Activated B cell treated with CpG ODN at 0.5 μM for 24 hours (primary cell): ENCODE measurements around the gene MTMR3. TPM values are rescaled to one million over a fixed set of nuclear protein-coding genes. Genes with fewer than 3 reads are reported as not detected.

Experiments used
- ATAC-seq: fragments of 200-7000 bp; cut with Tn5 transposase; one replicate; pipeline ENCODE4 v1.10.0; 2021; ENCODE audit warnings: low read depth, mild to moderate bottlenecking, moderate library complexity
- CTCF ChIA-PET: fragments of 350-600 bp; sonication (Branson Sonifier 250); formaldehyde crosslinking; loops from one replicate; lab custom pipeline; 2021; ENCODE audit warnings: antibody characterized with exemption; lab: Charles Lee
- POLR2A ChIA-PET: fragments of 350-600 bp; sonication (Branson Sonifier 250); formaldehyde crosslinking; loops from one replicate; lab custom pipeline; 2021; ENCODE audit warnings: antibody characterized with exemption; lab: Charles Lee
- DNase-seq: peaks from one replicate; pipeline ENCODE4 v3.0.0; 2022
- H3K27ac Mint-ChIP-seq: one replicate; pipeline ENCODE4 v1.8.0; 2020; ENCODE audit warnings: mixed read lengths
- H3K27me3 Mint-ChIP-seq: one replicate; pipeline ENCODE4 v1.8.0; 2021; ENCODE audit warnings: mixed read lengths
- H3K36me3 Mint-ChIP-seq: one replicate; pipeline ENCODE4 v1.8.0; 2021; ENCODE audit warnings: low read depth, mixed read lengths
- H3K4me1 Mint-ChIP-seq: one replicate; pipeline ENCODE4 v1.8.0; 2021; ENCODE audit warnings: mixed read lengths
- H3K4me3 Mint-ChIP-seq: one replicate; pipeline ENCODE4 v1.8.0; 2020; ENCODE audit warnings: mild to moderate bottlenecking, mixed read lengths
- H3K9me3 Mint-ChIP-seq: one replicate; pipeline ENCODE4 v1.8.0; 2020; ENCODE audit warnings: mixed read lengths
- intact Hi-C: fragments of 100-400 bp; cut with micrococcal nuclease; formaldehyde crosslinking; loops from one replicate; pipeline ENCODE4 v1.15.1; 2024
- total RNA-seq: library from RNA; stranded (reverse); gene quantifications from 2 replicates; pipeline ENCODE4 v1.2.3, GENCODE V29; 2022
- TF ChIP-seq, protein P1 (sequence below): fragments of 200-600 bp; IDR thresholded peaks from one replicate; pipeline ENCODE4 v1.8.0; 2022; ENCODE audit warnings: antibody characterized with exemption, mild to moderate bottlenecking

MTMR3 gene
- total RNA-seq, 1 donor from 2014 or later: 36.6 TPM

DNA sequence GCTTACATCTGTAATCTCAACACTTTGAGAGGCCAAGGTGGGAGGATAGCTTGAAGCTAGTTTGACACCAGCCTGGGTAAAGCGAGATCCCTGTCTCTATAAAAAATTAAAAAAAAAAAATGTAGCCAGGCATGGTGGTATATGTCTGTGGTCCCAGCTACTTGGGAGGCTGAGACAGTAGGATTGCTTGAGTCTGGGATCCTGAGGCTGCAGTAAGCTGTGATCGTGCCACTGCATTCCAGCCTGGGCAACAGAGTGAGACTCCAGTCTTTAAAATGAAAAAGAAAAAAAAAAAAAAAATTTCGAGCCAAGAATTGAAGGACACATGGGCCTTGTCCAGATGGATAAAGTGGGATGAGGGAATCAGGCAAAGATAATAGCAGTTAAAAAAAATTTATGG, 62.5 kb downstream of the MTMR3 start:
- TF ChIP-seq, protein P1, sequence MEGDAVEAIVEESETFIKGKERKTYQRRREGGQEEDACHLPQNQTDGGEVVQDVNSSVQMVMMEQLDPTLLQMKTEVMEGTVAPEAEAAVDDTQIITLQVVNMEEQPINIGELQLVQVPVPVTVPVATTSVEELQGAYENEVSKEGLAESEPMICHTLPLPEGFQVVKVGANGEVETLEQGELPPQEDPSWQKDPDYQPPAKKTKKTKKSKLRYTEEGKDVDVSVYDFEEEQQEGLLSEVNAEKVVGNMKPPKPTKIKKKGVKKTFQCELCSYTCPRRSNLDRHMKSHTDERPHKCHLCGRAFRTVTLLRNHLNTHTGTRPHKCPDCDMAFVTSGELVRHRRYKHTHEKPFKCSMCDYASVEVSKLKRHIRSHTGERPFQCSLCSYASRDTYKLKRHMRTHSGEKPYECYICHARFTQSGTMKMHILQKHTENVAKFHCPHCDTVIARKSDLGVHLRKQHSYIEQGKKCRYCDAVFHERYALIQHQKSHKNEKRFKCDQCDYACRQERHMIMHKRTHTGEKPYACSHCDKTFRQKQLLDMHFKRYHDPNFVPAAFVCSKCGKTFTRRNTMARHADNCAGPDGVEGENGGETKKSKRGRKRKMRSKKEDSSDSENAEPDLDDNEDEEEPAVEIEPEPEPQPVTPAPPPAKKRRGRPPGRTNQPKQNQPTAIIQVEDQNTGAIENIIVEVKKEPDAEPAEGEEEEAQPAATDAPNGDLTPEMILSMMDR: no peak
- H3K27ac Mint-ChIP-seq: no peak overlapping the region
- CTCF ChIA-PET: no interaction called here
- H3K9me3 Mint-ChIP-seq: peaks cover 9% of the 10 kb centered on the region
- ATAC-seq (no peak), DNase-seq (no peak)
- peaks cover 12% of the 10 kb centered on the region for H3K36me3 Mint-ChIP-seq
- no peak overlapping the region for H3K4me3 Mint-ChIP-seq
- peaks cover 41% of the 10 kb centered on the region for H3K4me1 Mint-ChIP-seq
- H3K27me3 Mint-ChIP-seq: no peaks in the 10 kb centered on the region
- POLR2A ChIA-PET: no interaction called here
- intact Hi-C loops: no loop called here

DNA sequence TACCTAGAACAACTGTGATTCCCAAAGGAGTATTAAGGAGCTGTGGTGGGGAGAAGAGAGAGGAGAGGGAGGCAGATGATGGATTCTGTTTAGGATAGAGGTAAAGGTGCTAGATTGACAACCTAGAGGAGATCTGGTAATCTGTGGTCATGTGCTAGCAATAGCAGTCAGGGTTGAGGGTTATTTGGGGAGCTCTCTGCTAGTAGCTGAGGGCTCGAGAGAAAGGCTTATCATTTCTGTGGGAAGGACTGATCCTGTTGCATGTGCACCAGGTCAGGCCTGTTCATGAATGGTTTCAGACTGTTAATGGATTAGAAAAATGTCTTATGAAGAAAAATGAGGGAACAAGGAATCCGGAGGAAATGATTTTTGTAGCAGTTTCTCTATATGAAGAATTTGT, 63.2 kb downstream of the MTMR3 start:
- TF ChIP-seq, protein P1: no peak

DNA sequence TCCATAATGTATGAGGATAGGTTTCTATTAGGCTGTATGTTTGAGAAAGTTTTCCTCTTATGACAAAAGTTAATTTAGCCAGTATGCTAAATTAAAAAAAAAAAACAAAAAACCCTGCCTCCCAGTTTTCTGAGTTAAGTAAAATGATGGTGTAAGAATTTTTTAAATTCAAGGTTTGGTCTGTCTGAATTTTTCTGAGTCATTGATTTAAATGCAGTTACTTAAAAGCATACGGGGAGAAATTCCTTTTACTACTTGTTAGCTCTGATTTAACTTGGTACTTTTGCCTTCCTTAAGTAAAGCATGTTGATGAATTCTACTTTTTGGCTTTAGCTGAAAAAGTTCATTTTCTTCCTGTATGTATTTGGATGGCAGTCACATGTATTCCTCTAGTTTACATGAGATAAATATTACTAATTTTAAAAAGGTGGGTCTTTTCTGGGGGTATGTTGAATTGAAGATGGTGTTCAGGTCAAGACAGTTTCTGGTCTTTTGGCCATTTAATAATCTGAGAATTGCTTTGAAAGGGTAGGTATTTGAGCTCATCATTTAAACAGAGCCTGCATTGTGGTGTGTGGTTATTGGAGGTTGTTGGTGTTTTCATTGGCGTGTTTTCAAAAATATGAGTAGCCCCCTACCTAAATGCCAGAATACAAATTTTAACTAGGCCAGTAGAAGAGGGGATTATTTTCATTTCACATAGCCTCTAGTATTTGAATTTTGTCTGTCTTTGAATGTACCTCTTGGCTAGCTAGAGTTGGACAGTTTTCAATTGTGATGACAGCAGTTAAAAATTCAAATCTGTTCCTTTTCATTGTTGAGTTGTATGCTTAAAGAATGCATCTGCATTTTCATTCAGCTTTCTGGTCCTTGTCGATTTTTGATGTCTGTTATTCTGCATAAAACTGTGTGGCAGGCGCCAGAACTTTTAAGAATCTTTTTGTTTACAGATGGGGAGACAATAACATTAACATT, 64.7 kb downstream of the MTMR3 start:
- peaks cover 45% of the 10 kb centered on the region for H3K4me1 Mint-ChIP-seq
- peaks cover 1% of the 10 kb centered on the region for H3K36me3 Mint-ChIP-seq
- no peak overlapping the region for H3K27ac Mint-ChIP-seq
- no peaks in the 10 kb centered on the region for H3K27me3 Mint-ChIP-seq
- TF ChIP-seq, protein P1: no peak
- DNase-seq: no peak
- POLR2A ChIA-PET: no interaction called here
- intact Hi-C loops: no loop called here
- H3K9me3 Mint-ChIP-seq: no peaks in the 10 kb centered on the region
- H3K4me3 Mint-ChIP-seq: no peak overlapping the region
- CTCF ChIA-PET: no interaction called here
- ATAC-seq: no peak

More for the DNA sequence above, 63.2 kb downstream of the MTMR3 start:
- intact Hi-C loops: no loop called here
- POLR2A ChIA-PET: no interaction called here
- ATAC-seq (no peak), DNase-seq (no peak)
- CTCF ChIA-PET: no interaction called here
- H3K4me1 Mint-ChIP-seq: peaks cover 39% of the 10 kb centered on the region
- H3K9me3 Mint-ChIP-seq: peaks cover 6% of the 10 kb centered on the region
- H3K27ac Mint-ChIP-seq: no peak overlapping the region
- peaks cover 9% of the 10 kb centered on the region for H3K36me3 Mint-ChIP-seq
- H3K4me3 Mint-ChIP-seq: no peak overlapping the region
- no peaks in the 10 kb centered on the region for H3K27me3 Mint-ChIP-seq

DNA sequence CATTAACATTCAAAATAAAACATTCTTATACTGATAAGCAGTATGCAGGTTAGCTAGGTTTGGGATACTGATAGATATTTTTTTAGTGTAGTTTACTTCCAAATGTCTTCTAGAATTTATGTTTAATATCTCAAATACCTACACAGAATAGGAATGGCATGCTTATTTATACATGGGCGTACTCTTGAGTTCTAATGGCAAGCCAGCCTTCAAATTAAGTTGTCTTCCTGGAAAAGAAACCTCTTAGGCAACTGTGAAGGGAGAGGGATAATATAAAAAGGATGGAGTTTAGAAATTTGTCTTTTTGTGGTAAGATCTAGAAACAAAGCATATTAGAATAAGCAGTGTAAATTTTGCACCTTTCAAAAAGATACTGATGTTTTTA, 65.4 kb downstream of the MTMR3 start:
- POLR2A ChIA-PET: no interaction called here
- H3K36me3 Mint-ChIP-seq: no peaks in the 10 kb centered on the region
- ATAC-seq: no peak
- peaks cover 44% of the 10 kb centered on the region for H3K4me1 Mint-ChIP-seq
- intact Hi-C loops: no loop called here
- CTCF ChIA-PET: no interaction called here
- H3K4me3 Mint-ChIP-seq: no peak overlapping the region
- TF ChIP-seq, protein P1: no peak
- H3K27me3 Mint-ChIP-seq: no peaks in the 10 kb centered on the region
- H3K27ac Mint-ChIP-seq: no peak overlapping the region
- DNase-seq: no peak
- no peaks in the 10 kb centered on the region for H3K9me3 Mint-ChIP-seq

DNA sequence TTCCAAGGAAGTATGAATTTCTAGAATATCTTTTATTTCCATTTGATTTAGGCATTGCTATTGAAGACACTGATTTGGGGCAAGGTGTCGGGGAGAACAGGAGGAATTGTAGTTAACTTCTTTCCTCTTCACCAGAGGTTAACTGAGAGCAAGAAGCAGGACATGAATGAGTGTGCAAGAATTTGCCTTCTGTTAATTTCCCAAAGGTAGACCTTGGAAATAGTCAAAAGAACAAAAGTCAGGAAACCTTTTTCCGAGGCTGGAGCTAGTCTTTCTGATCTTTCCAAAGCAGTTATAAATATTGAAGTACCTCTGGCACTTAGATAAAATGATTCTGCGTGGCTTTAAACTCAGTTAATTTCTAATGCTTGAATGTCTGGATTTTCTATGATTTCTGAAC, 66.9 kb downstream of the MTMR3 start:
- DNase-seq (no peak), ATAC-seq (no peak)
- no peak overlapping the region for H3K27ac Mint-ChIP-seq
- intact Hi-C loops: no loop called here
- no peaks in the 10 kb centered on the region for H3K9me3 Mint-ChIP-seq
- TF ChIP-seq, protein P1: no peak
- POLR2A ChIA-PET: no interaction called here
- CTCF ChIA-PET: no interaction called here
- no peaks in the 10 kb centered on the region for H3K36me3 Mint-ChIP-seq
- H3K27me3 Mint-ChIP-seq: no peaks in the 10 kb centered on the region
- H3K4me1 Mint-ChIP-seq: peaks cover 36% of the 10 kb centered on the region
- no peak overlapping the region for H3K4me3 Mint-ChIP-seq
